Uterus (tissue), 2 donors: ENCODE measurements around the gene SPEM3.

ENCODE experiments used
- CTCF ChIP-seq, 4 experiments: fragments of 200-600 bp in 2 of 4; fragments of 450-650 bp in 2 of 4; sonication (generic) in 2 of 4; IDR thresholded peaks; one replicate each; pipeline ENCODE4 v1.5.1; 2016 to 2019; ENCODE audit warnings: antibody characterized with exemption in 4 of 4, mild to moderate bottlenecking in 2 of 4, moderate library complexity in 1 of 4
- POLR2A ChIP-seq, 2 donors: fragments of 450-650 bp; IDR thresholded peaks; one replicate each; pipeline ENCODE4 v1.6.1; 2016; ENCODE audit warnings: antibody characterized with exemption in 2 of 2, mild to moderate bottlenecking in 1 of 2, moderate library complexity in 1 of 2

- TF ChIP-seq POLR2A (IDR thresholded peaks at IDR 0.05) (no peak), CTCF (IDR thresholded peaks at IDR 0.05) (no peak)
Measured at GRCh38 chr17:7383371-7383741, 45.3 kb upstream of the SPEM3 start.
